Neuronal stem cell (in vitro differentiated cells): ENCODE measurements around the gene ADGRG4.

Experiments used
- DNase-seq: peaks from one replicate; pipeline ENCODE4 v3.0.0-alpha.2; 2013; ENCODE audit warnings: low spot score
- H2AFZ ChIP-seq: one replicate; pipeline ENCODE4 v1.6.1; 2013; ENCODE audit warnings: mild to moderate bottlenecking, low read length, inconsistent platforms
- H2AK5ac ChIP-seq: 2 replicates; pipeline ENCODE4 v1.6.1; 2013; ENCODE audit warnings: low read depth, mild to moderate bottlenecking, inconsistent platforms, low read length, moderate library complexity, mixed read lengths
- H2BK120ac ChIP-seq: 2 replicates; pipeline ENCODE4 v1.6.1; 2013; ENCODE audit warnings: low read depth, mild to moderate bottlenecking, inconsistent platforms, low read length, moderate library complexity, mixed read lengths
- H2BK12ac ChIP-seq: one replicate; pipeline ENCODE4 v1.6.1; 2013; ENCODE audit warnings: low read length, inconsistent platforms
- H2BK15ac ChIP-seq: 2 replicates; pipeline ENCODE4 v1.6.1; 2013; ENCODE audit warnings: mild to moderate bottlenecking, low read length, inconsistent platforms, mixed read lengths
- H2BK5ac ChIP-seq: one replicate; pipeline ENCODE4 v1.6.1; 2013; ENCODE audit warnings: inconsistent platforms, mild to moderate bottlenecking, low read length, moderate library complexity
- H3K14ac ChIP-seq: one replicate; pipeline ENCODE4 v1.6.1; 2013; ENCODE audit warnings: low read length, inconsistent platforms
- H3K18ac ChIP-seq: 2 replicates; pipeline ENCODE4 v1.6.1; 2013; ENCODE audit warnings: low read length, inconsistent platforms
- H3K23ac ChIP-seq: 2 replicates; pipeline ENCODE4 v1.6.1; 2013; ENCODE audit warnings: low read depth, mild to moderate bottlenecking, mixed read lengths, low read length, inconsistent platforms; ENCODE audit not compliant: poor library complexity
- H3K27ac ChIP-seq: replicated peaks from 3 replicates; pipeline ENCODE4 v1.5.1; 2013; ENCODE audit warnings: low read length, inconsistent platforms
- H3K27me3 ChIP-seq, 3 experiments: 2 replicates each; pipeline ENCODE4 v1.6.1; 2013; ENCODE audit warnings: low read length in 3 of 3, mild to moderate bottlenecking in 2 of 3, inconsistent platforms in 1 of 3, low read depth in 1 of 3, mixed read lengths in 1 of 3, moderate library complexity in 1 of 3; ENCODE audit not compliant: control insufficient read depth in 3 of 3, insufficient read depth in 3 of 3
- H3K36me3 ChIP-seq, 2 donors: replicated peaks in 1 of 2; 2 replicates each; pipeline ENCODE4 v1.6.1; 2013; ENCODE audit warnings: low read length in 2 of 2; ENCODE audit not compliant: control insufficient read depth in 2 of 2, insufficient read depth in 2 of 2
- H3K4ac ChIP-seq: 2 replicates; pipeline ENCODE4 v1.6.1; 2013; ENCODE audit warnings: inconsistent platforms, mild to moderate bottlenecking, low read length, moderate library complexity
- H3K4me1 ChIP-seq, 2 donors: 1 replicate in 1 of 2; 2 replicates in 1 of 2; pipeline ENCODE4 v1.6.1; 2013; ENCODE audit warnings: low read length in 2 of 2, low read depth in 1 of 2; ENCODE audit not compliant: control insufficient read depth in 2 of 2, insufficient read depth in 1 of 2
- H3K4me2 ChIP-seq: one replicate; pipeline ENCODE4 v1.6.1; 2013; ENCODE audit warnings: mild to moderate bottlenecking, low read length, inconsistent platforms; ENCODE audit not compliant: insufficient read depth, poor library complexity, severe bottlenecking
- H3K4me3 ChIP-seq, 2 donors: 2 replicates each; pipeline ENCODE4 v1.5.1; 2013; ENCODE audit warnings: low read length in 2 of 2, mild to moderate bottlenecking in 2 of 2, inconsistent platforms in 1 of 2, moderate library complexity in 1 of 2
- H3K79me1 ChIP-seq: one replicate; pipeline ENCODE4 v1.6.1; 2013; ENCODE audit warnings: low read depth, mild to moderate bottlenecking, inconsistent platforms, low read length, moderate library complexity
- H3K9ac ChIP-seq: one replicate; pipeline ENCODE4 v1.6.1; 2013; ENCODE audit warnings: mild to moderate bottlenecking, low read depth, low read length, inconsistent platforms; ENCODE audit not compliant: poor library complexity
- H3K9me3 ChIP-seq, 2 donors: replicated peaks in 1 of 2; 2 replicates each; pipeline versions ENCODE3 to v1.6.1; 2013; ENCODE audit warnings: low read length in 2 of 2, mild to moderate bottlenecking in 2 of 2, inconsistent platforms in 1 of 2, low read depth in 1 of 2, mixed read lengths in 1 of 2, moderate library complexity in 1 of 2; ENCODE audit not compliant: control insufficient read depth in 2 of 2, insufficient read depth in 1 of 2
- H4K8ac ChIP-seq: one replicate; pipeline ENCODE4 v1.6.1; 2013; ENCODE audit warnings: low read depth, mild to moderate bottlenecking, inconsistent platforms, low read length, moderate library complexity
- H4K91ac ChIP-seq: one replicate; pipeline ENCODE4 v1.6.1; 2013; ENCODE audit warnings: low read length, low read depth, mild to moderate bottlenecking, inconsistent platforms; ENCODE audit not compliant: poor library complexity
- WGBS, 2 donors: extraction: QIAGEN DNeasy Blood & Tissue Kit; methylation state at CpG; one replicate each; pipeline ENCODE4 v1.1.7; 2013; ENCODE audit warnings: missing lambda C conversion rate in 2 of 2, mixed read lengths in 1 of 2; ENCODE audit not compliant: insufficient read length in 2 of 2, insufficient replicate concordance in 1 of 2; ENCODE audit errors: extremely low coverage in 2 of 2; 5-methylcytosine and 5-hydroxymethylcytosine counted together

Gene ADGRG4

DNA sequence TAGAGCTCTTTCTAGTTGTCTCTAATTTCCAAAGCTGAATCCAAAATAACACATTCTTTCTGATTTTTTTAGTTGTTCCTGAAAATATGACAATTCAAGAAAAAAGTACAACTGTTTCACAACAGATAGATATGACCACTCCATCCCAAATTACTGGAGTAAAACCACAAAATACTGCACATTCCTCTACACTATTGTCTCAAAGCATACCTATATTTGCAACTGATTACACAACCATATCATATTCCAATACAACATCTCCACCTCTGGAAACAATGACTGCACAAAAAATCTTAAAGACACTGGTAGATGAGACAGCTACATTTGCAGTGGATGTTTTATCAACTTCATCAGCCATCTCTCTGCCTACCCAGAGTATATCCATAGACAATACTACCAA, 43.6 kb downstream of the ADGRG4 start:
- no peak overlapping the region for H3K14ac ChIP-seq
- no peak overlapping the region for H4K8ac ChIP-seq
- no peak overlapping the region for H3K4ac ChIP-seq
- H3K27ac ChIP-seq, result no peak overlapping the region
- H3K9ac ChIP-seq, result no peak overlapping the region
- no peaks in the 10 kb centered on the region for H3K4me1 ChIP-seq
- peaks cover 0 to 6% (median 0%) of the 10 kb centered on the region in 3 experiments for H3K27me3 ChIP-seq
- DNase-seq, result no peak
- no peak overlapping the region for H2BK120ac ChIP-seq
- no peak overlapping the region for H3K4me2 ChIP-seq
- H2BK12ac ChIP-seq, result no peak overlapping the region
- no peak overlapping the region for H3K4me3 ChIP-seq
- H4K91ac ChIP-seq, result no peak overlapping the region
- H3K18ac ChIP-seq, result no peak overlapping the region
- no peak overlapping the region for H3K23ac ChIP-seq
- H2AK5ac ChIP-seq, result no peak overlapping the region
- H2BK5ac ChIP-seq, result no peak overlapping the region
- no peaks in the 10 kb centered on the region for H3K36me3 ChIP-seq
- H2AFZ ChIP-seq, result no peak overlapping the region
- H2BK15ac ChIP-seq, result no peak overlapping the region
- H3K9me3 ChIP-seq, result no peaks in the 10 kb centered on the region
- no peaks in the 10 kb centered on the region for H3K79me1 ChIP-seq

GRCh38 chrX:136346506-136346905, 45.7 kb downstream of the ADGRG4 start:
- Histone ChIP-seq H3K27me3 (peaks cover 0 to 6% (median 0%) of the 10 kb centered on the region in 3 experiments), H4K91ac (no peak overlapping the region), H2BK12ac (no peak overlapping the region), H4K8ac (no peak overlapping the region), H3K14ac (no peak overlapping the region), H3K4me2 (no peak overlapping the region), H3K4me1 (no peaks in the 10 kb centered on the region), H3K18ac (no peak overlapping the region), H3K9me3 (no peaks in the 10 kb centered on the region), H3K23ac (no peak overlapping the region), H3K36me3 (no peaks in the 10 kb centered on the region), H2BK5ac (no peak overlapping the region), H3K27ac (no peak overlapping the region), H2BK15ac (no peak overlapping the region), H3K79me1 (no peaks in the 10 kb centered on the region), H3K4ac (no peak overlapping the region), H2AK5ac (no peak overlapping the region), H3K4me3 (no peak overlapping the region), H2BK120ac (no peak overlapping the region), H2AFZ (no peak overlapping the region), H3K9ac (no peak overlapping the region)
- no CpG with 5 or more reads among the region's 2 CpGs for WGBS, 2 donors
- DNase-seq, result no peak

DNA sequence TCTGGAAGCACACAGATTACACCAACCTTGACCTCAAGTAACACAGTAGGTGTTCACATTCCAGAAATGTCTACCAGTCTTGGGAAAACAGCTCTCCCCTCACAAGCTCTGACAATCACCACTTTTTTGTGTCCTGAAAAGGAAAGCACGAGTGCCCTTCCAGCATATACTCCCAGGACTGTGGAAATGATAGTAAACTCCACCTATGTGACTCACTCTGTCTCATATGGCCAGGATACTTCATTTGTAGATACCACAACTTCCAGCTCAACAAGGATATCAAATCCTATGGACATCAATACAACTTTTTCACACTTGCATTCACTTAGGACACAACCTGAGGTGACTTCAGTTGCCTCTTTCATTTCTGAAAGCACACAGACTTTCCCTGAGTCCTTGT, 46.9 kb downstream of the ADGRG4 start:
- no peak overlapping the region for H3K27ac ChIP-seq
- H3K14ac ChIP-seq, result no peak overlapping the region
- no peak overlapping the region for H2BK5ac ChIP-seq
- H2AFZ ChIP-seq, result no peak overlapping the region
- no peaks in the 10 kb centered on the region for H3K4me1 ChIP-seq
- H3K4me2 ChIP-seq, result no peak overlapping the region
- H4K8ac ChIP-seq, result no peak overlapping the region
- no peak overlapping the region for H3K23ac ChIP-seq
- no CpG with 5 or more reads among the region's 1 CpG for WGBS, 2 donors
- no peaks in the 10 kb centered on the region for H3K79me1 ChIP-seq
- no peaks in the 10 kb centered on the region for H3K36me3 ChIP-seq
- peaks cover 0 to 6% (median 0%) of the 10 kb centered on the region in 3 experiments for H3K27me3 ChIP-seq
- H4K91ac ChIP-seq, result no peak overlapping the region
- H3K9me3 ChIP-seq, result no peaks in the 10 kb centered on the region
- H2BK12ac ChIP-seq, result no peak overlapping the region
- no peak overlapping the region for H2BK120ac ChIP-seq
- H2BK15ac ChIP-seq, result no peak overlapping the region
- H3K4me3 ChIP-seq, result no peak overlapping the region
- no peak overlapping the region for H3K9ac ChIP-seq
- H3K4ac ChIP-seq, result no peak overlapping the region
- H3K18ac ChIP-seq, result no peak overlapping the region
- H2AK5ac ChIP-seq, result no peak overlapping the region
- DNase-seq, result no peak

DNA sequence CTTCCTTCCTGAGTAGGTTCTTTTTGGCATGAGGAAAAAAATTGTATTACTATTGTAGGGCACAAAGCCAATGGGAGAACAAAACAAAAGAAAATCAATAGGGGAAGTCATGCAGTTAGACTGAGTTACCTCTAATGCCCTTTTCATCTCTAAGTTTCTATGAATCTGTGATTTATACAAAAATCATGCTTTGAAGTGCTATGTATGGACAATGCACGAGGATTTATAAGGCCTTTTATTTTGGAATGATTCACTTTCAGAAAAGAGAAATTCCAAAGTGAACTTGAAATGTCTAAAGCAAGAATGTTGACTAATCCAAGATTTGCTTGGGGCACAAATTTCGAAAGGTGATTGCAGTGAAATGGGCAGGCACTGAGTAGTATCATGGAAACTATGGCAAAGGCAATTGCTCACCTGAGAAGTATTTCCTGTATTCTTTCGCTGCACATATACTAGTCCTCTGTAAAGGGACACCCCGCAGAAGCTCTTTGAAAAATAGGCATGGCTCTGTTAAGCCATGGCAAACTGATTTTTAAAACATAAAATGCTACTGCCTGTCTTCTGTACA, 52.8 kb downstream of the ADGRG4 start:
- Histone ChIP-seq H3K79me1 (no peaks in the 10 kb centered on the region), H2BK120ac (no peak overlapping the region), H3K4me2 (no peak overlapping the region), H3K9ac (no peak overlapping the region), H3K18ac (no peak overlapping the region), H3K27me3 (peaks cover 0 to 6% (median 0%) of the 10 kb centered on the region in 3 experiments), H3K4ac (no peak overlapping the region), H2BK12ac (no peak overlapping the region), H3K27ac (no peak overlapping the region), H3K23ac (no peak overlapping the region), H3K9me3 (no peaks in the 10 kb centered on the region), H3K36me3 (no peaks in the 10 kb centered on the region), H3K14ac (no peak overlapping the region), H2BK5ac (no peak overlapping the region), H2AFZ (no peak overlapping the region), H4K91ac (no peak overlapping the region), H4K8ac (no peak overlapping the region), H2AK5ac (no peak overlapping the region), H2BK15ac (no peak overlapping the region), H3K4me1 (no peaks in the 10 kb centered on the region), H3K4me3 (no peak overlapping the region)
- no CpG with 5 or more reads among the region's 4 CpGs for WGBS, 2 donors
- no peak for DNase-seq
